ENCODE measurements around the gene DECR2.
A peak's percentile ranks its signal among the peaks of the same experiment; 100 is the strongest.

The DECR2 gene

DNA sequence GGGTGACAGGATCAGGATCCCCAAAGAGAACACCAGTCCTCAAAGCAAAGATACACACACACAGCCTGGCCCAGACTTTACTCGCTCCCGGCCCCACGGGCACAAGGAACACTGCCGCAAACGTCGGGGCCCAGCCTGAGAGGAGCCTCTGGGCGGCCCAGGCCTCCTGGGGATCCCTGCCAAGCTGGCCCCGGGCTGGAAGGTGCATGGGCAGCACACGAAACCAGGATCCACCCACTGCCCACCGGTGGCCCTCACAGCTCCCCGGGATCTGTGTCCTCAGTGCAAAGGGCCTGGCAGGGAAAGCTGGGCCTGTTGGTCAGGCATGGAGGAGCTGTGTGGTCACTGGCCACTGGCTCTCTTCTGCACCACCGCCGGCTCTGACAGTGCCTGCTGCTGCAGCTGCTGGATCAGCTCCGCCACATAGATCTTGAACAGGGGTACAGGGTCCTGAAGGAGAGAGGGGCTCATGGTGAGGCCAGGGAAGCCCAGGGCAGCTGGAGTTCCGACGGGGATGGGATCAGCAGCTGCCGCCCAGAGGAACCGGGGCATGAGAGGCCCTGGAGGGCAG is 34.3 kb upstream of the DECR2 start:
- Histone ChIP-seq H3K9ac (ENCODE audit: low read depth, low read length) (no peak overlapping the region), H3K36me3 (ENCODE audit: insufficient read depth, low read length) (peaks cover 47% of the 10 kb centered on the region), H3K27ac (ENCODE audit: low read length) (no peak overlapping the region), H3K79me2 (ENCODE audit: insufficient read depth, low read length) (peaks cover 7% of the 10 kb centered on the region), H3K4me1 (ENCODE audit: insufficient read depth, low read length) (peaks cover 29% of the 10 kb centered on the region), H4K20me1 (ENCODE audit: insufficient read depth, low read length) (peaks cover 23% of the 10 kb centered on the region; the same call in 1 of the 2 replicates), H3K27me3 (ENCODE audit: insufficient read depth, low read length, poor library complexity) (no peaks in the 10 kb centered on the region), H2AFZ (ENCODE audit: low read depth, low read length) (no peak overlapping the region), H3K9me3 (ENCODE audit: insufficient read depth, low read length, severe bottlenecking) (no peaks in the 10 kb centered on the region), H3K4me3 (ENCODE audit: low read depth in 1 of 2, low read length in 2 of 2) (no peak overlapping the region), H3K4me2 (ENCODE audit: insufficient read depth, low read length) (no peak overlapping the region)
- TF ChIP-seq, protein P1, sequence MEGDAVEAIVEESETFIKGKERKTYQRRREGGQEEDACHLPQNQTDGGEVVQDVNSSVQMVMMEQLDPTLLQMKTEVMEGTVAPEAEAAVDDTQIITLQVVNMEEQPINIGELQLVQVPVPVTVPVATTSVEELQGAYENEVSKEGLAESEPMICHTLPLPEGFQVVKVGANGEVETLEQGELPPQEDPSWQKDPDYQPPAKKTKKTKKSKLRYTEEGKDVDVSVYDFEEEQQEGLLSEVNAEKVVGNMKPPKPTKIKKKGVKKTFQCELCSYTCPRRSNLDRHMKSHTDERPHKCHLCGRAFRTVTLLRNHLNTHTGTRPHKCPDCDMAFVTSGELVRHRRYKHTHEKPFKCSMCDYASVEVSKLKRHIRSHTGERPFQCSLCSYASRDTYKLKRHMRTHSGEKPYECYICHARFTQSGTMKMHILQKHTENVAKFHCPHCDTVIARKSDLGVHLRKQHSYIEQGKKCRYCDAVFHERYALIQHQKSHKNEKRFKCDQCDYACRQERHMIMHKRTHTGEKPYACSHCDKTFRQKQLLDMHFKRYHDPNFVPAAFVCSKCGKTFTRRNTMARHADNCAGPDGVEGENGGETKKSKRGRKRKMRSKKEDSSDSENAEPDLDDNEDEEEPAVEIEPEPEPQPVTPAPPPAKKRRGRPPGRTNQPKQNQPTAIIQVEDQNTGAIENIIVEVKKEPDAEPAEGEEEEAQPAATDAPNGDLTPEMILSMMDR (IDR thresholded peaks at IDR 0.05; ENCODE audit: borderline replicate concordance, extremely low read depth, low read length, poor library complexity, severe bottlenecking): no peak
- no peak for TF ChIP-seq EZH2 (IDR thresholded peaks at IDR 0.05; ENCODE audit: borderline replicate concordance, low read depth, low read length, severe bottlenecking)
- DNase-seq: no peak
- no peak for ATAC-seq (ENCODE audit: insufficient read depth, low read depth)

DNA sequence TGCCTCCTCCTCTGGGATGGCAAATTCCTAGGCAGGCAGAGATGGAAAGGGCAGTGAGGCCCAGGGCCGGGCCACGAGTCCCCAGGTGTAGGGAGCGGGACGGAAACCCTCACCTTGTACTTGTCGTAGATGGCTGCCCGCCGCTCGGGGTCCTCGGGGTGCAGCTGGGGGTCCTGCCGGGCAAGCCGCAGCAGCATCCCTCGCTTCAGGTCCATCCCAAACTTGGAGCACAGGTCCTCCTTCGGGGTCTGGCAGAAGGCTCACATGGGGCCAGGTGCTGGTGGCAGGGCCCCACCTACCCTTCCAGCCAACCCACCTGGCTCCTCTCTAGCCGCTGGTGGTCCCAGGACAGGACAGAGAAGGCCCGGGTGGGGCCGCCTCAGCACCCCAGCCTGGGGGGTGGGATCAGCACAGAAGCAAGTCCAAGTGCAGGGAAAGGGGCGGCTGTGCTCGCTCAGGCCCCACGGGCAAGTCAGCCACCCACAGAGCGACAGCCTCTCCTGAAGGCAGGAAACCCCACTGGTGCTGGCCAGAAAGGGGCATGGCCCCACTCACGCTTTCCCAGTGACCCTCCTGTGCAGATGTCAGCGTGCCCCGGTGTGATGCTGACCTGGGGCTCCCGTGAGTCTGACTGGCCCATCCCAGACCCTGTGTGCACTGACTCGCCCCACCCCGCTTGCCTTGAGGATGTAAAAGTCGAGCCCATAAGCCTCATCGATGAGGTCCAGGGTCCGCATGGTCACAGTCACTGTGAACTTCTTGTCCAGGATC is 33.1 kb upstream of the DECR2 start:
- Histone ChIP-seq H3K4me3 (ENCODE audit: low read depth in 1 of 2, low read length in 2 of 2) (no peak overlapping the region), H3K4me2 (ENCODE audit: insufficient read depth, low read length) (peak overlapping the region; percentile 65; the same call in 1 of the 2 replicates), H4K20me1 (ENCODE audit: insufficient read depth, low read length) (peaks cover 20% of the 10 kb centered on the region; the same call in 1 of the 2 replicates), H3K4me1 (ENCODE audit: insufficient read depth, low read length) (peaks cover 27% of the 10 kb centered on the region), H3K79me2 (ENCODE audit: insufficient read depth, low read length) (peaks cover 7% of the 10 kb centered on the region), H3K27ac (ENCODE audit: low read length) (no peak overlapping the region), H3K27me3 (ENCODE audit: insufficient read depth, low read length, poor library complexity) (no peaks in the 10 kb centered on the region), H2AFZ (ENCODE audit: low read depth, low read length) (no peak overlapping the region), H3K9ac (ENCODE audit: low read depth, low read length) (peak overlapping the region; percentile 56; the same call in 1 of the 2 replicates), H3K36me3 (ENCODE audit: insufficient read depth, low read length) (peaks cover 59% of the 10 kb centered on the region), H3K9me3 (ENCODE audit: insufficient read depth, low read length, severe bottlenecking) (no peaks in the 10 kb centered on the region)
- DNase-seq (no peak), ATAC-seq (ENCODE audit: insufficient read depth, low read depth) (no peak)
- TF ChIP-seq, protein P1 (IDR thresholded peaks at IDR 0.05; ENCODE audit: borderline replicate concordance, extremely low read depth, low read length, poor library complexity, severe bottlenecking): no peak
- no peak for TF ChIP-seq EZH2 (IDR thresholded peaks at IDR 0.05; ENCODE audit: borderline replicate concordance, low read depth, low read length, severe bottlenecking)

DNA sequence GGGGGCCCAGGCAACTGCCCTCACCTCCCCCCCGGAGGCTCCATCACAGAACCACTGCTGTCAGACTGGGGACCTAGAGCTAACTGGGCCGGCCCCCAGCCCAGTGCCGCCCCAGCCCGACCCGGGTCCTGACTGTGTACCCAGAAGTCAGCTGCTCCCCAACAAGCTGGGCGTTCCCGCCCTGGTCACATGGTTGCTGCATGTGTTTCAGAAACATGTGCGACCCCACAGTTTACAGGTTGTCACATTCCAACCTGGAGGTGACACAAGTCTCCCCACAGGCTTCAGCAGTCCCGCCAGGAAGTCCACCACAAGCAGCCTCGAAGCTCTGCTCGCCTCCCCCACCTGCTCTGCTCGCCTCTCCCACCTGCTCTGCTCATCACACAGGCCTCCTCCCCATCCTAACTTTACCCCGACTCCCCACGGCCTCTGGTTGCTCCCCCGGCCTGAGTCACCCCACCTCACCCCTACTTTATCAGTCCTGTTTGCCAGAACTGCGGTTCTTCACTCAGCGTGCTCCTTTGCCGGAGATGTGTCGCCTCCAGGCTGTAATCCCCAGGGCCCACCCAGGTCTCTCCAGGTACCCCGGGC is 32.3 kb upstream of the DECR2 start:
- TF ChIP-seq, protein P1 (IDR thresholded peaks at IDR 0.05; ENCODE audit: borderline replicate concordance, extremely low read depth, low read length, poor library complexity, severe bottlenecking): no peak
- TF ChIP-seq EZH2 (IDR thresholded peaks at IDR 0.05; ENCODE audit: borderline replicate concordance, low read depth, low read length, severe bottlenecking): no peak

More for the DNA sequence above, 32.3 kb upstream of the DECR2 start:
- Histone ChIP-seq H3K36me3 (ENCODE audit: insufficient read depth, low read length) (peaks cover 67% of the 10 kb centered on the region), H4K20me1 (ENCODE audit: insufficient read depth, low read length) (peaks cover 20% of the 10 kb centered on the region; the same call in 1 of the 2 replicates), H3K27ac (ENCODE audit: low read length) (no peak overlapping the region), H3K4me2 (ENCODE audit: insufficient read depth, low read length) (peak overlapping the region; percentile 65), H3K4me1 (ENCODE audit: insufficient read depth, low read length) (peaks cover 27% of the 10 kb centered on the region), H3K9ac (ENCODE audit: low read depth, low read length) (peak overlapping the region; percentile 56), H3K4me3 (ENCODE audit: low read depth in 1 of 2, low read length in 2 of 2) (peak overlapping the region in 1 of 2 experiments; percentile 53; a peak in 3 of 4 replicates), H3K27me3 (ENCODE audit: insufficient read depth, low read length, poor library complexity) (no peaks in the 10 kb centered on the region), H2AFZ (ENCODE audit: low read depth, low read length) (no peak overlapping the region), H3K79me2 (ENCODE audit: insufficient read depth, low read length) (peaks cover 7% of the 10 kb centered on the region), H3K9me3 (ENCODE audit: insufficient read depth, low read length, severe bottlenecking) (no peaks in the 10 kb centered on the region)
- no peak for DNase-seq
- no peak for ATAC-seq (ENCODE audit: insufficient read depth, low read depth)
